ENCODE data around the gene CAMTA1. TPM values are rescaled to one million over a fixed set of nuclear protein-coding genes. Genes with fewer than 3 reads are reported as not detected.

CAMTA1 gene
- polyA plus RNA-seq, 1 donor from 2014 or later = 162 TPM

GRCh38 chr1:6923012-6923411 is 137.8 kb downstream of the CAMTA1 start:
- no peak overlapping the region for H3K4me3 ChIP-seq (ENCODE audit: low read length)
- H3K9me3 ChIP-seq (ENCODE audit: low read length) = no peaks in the 10 kb centered on the region
- H3K9me2 ChIP-seq (ENCODE audit: insufficient read depth, low read length) = no peaks in the 10 kb centered on the region
- H3K27ac ChIP-seq (ENCODE audit: low read length) = peak overlapping the region; percentile 11
- no peaks in the 10 kb centered on the region for H3K79me2 ChIP-seq (replicated peaks; ENCODE audit: insufficient read depth, low read length)
- H4K20me1 ChIP-seq (ENCODE audit: insufficient read depth) = no peaks in the 10 kb centered on the region
- no peak overlapping the region for H2AFZ ChIP-seq (ENCODE audit: low read depth, low read length)
- no peaks in the 10 kb centered on the region for H3K36me3 ChIP-seq (ENCODE audit: insufficient read depth, low read length)
- no peaks in the 10 kb centered on the region for H3F3A ChIP-seq (ENCODE audit: insufficient read depth, low read length, poor library complexity, severe bottlenecking)
- H3K9ac ChIP-seq (ENCODE audit: low read length) = no peak overlapping the region
- TF ChIP-seq REST (IDR thresholded peaks at IDR 0.05; ENCODE audit: borderline replicate concordance) = no peak
- no peak for TF ChIP-seq MXI1 (conservative IDR thresholded peaks at IDR 0.05; ENCODE audit: poor library complexity, severe bottlenecking)
- no peak for TF ChIP-seq RAD21 (conservative IDR thresholded peaks at IDR 0.05)
- no peak for TF ChIP-seq EZH2 (IDR thresholded peaks at IDR 0.05; ENCODE audit: borderline replicate concordance, insufficient read depth, low read length, poor library complexity, severe bottlenecking)
- no peak for TF ChIP-seq POLR2AphosphoS5 (IDR thresholded peaks at IDR 0.05)
- no peak overlapping the region for H3K4me2 ChIP-seq (ENCODE audit: low read length)
- H3K27me3 ChIP-seq (ENCODE audit: insufficient read depth, low read depth, low read length) = no peaks in the 10 kb centered on the region

GRCh38 chr1:6923416-6923815 is 138.2 kb downstream of the CAMTA1 start:
- H4K20me1 ChIP-seq (ENCODE audit: insufficient read depth) = no peaks in the 10 kb centered on the region
- H3K4me3 ChIP-seq (ENCODE audit: low read length) = no peak overlapping the region
- H3K9ac ChIP-seq (ENCODE audit: low read length) = no peak overlapping the region
- H3K27me3 ChIP-seq (ENCODE audit: insufficient read depth, low read depth, low read length) = no peaks in the 10 kb centered on the region
- no peaks in the 10 kb centered on the region for H3F3A ChIP-seq (ENCODE audit: insufficient read depth, low read length, poor library complexity, severe bottlenecking)
- H3K36me3 ChIP-seq (ENCODE audit: insufficient read depth, low read length) = no peaks in the 10 kb centered on the region
- H2AFZ ChIP-seq (ENCODE audit: low read depth, low read length) = no peak overlapping the region
- no peak overlapping the region for H3K27ac ChIP-seq (ENCODE audit: low read length)
- H3K9me3 ChIP-seq (ENCODE audit: low read length) = no peaks in the 10 kb centered on the region
- H3K4me2 ChIP-seq (ENCODE audit: low read length) = no peak overlapping the region
- H3K9me2 ChIP-seq (ENCODE audit: insufficient read depth, low read length) = no peaks in the 10 kb centered on the region
- no peaks in the 10 kb centered on the region for H3K79me2 ChIP-seq (replicated peaks; ENCODE audit: insufficient read depth, low read length)
- TF ChIP-seq SMC3 (conservative IDR thresholded peaks at IDR 0.05; ENCODE audit: poor library complexity) = no peak
- no peak for TF ChIP-seq EZH2 (IDR thresholded peaks at IDR 0.05; ENCODE audit: borderline replicate concordance, insufficient read depth, low read length, poor library complexity, severe bottlenecking)
- TF ChIP-seq EP300 (conservative IDR thresholded peaks at IDR 0.05; ENCODE audit: poor library complexity, severe bottlenecking) = no peak
- TF ChIP-seq CTCF (IDR thresholded peaks at IDR 0.05; ENCODE audit: poor library complexity, severe bottlenecking) = no peak
- TF ChIP-seq REST (IDR thresholded peaks at IDR 0.05; ENCODE audit: borderline replicate concordance) = no peak
- TF ChIP-seq RAD21 (conservative IDR thresholded peaks at IDR 0.05) = no peak
- TF ChIP-seq POLR2AphosphoS5 (IDR thresholded peaks at IDR 0.05) = no peak
- TF ChIP-seq TAF1 (IDR thresholded peaks at IDR 0.05; ENCODE audit: low read depth) = no peak
- TF ChIP-seq MXI1 (conservative IDR thresholded peaks at IDR 0.05; ENCODE audit: poor library complexity, severe bottlenecking) = no peak

Data from neural cell (in vitro differentiated cells).